HG03558 (cell line): Measurements from ENCODE around the gene ERC2.
A peak's percentile ranks its signal among the peaks of the same experiment; 100 is the strongest.

Experiments
- ATAC-seq: cut with Tn5 transposase; IDR thresholded peaks from one replicate; pipeline ENCODE4 v1.9.1; 2021; ENCODE audit warnings: moderate number of reproducible peaks; ENCODE audit not compliant: unreplicated experiment; ENCODE audit errors: extremely low read depth

The ERC2 gene

DNA sequence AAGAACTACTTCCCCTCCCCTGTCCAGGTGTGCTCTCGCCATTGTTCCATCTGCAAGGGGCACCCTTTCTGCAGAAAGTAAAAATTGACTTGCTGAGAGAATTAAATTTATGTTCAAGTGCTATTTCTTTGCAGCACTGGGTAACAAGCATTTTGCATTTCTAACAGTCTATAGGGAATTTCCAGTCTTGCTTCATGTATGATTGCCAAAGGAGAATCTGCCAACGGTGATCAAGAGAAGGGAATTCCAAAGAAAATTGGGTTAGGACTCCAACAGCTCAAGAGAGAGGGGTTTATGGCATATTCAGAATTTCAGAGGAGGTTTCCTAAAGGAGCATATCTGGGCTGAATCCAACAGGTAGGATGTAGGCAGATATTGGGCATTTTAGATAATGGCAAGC, 844.5 kb downstream of the ERC2 start:
- ATAC-seq: no peak

DNA sequence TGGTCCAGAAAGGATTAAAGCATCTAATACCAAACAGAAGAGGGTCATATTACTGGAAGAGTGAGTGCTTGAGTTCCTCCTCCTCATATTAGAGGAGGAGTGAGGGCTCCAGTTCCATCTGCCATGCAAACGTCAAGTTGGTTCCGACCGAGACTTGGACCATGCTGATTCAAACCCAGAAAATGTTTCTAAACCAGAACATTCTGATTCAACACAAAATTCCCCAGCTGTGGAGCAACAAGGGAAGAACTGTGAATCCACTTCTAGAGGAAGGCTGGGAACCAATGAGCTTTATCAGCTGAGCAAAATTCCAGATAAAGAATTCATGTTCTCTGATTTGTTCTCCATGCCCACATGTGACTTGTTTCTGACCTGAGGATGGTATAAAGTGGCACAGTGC, 845.5 kb downstream of the ERC2 start:
- ATAC-seq: no peak

GRCh38 chr3:55622116-55622515, 846.2 kb downstream of the ERC2 start:
- ATAC-seq: no peak

- ATAC-seq: no peak
These were observed 846.6 kb downstream of the ERC2 start for GRCh38 chr3:55621648-55622047.

GRCh38 chr3:55621026-55621422, 847.2 kb downstream of the ERC2 start:
- no peak for ATAC-seq

DNA sequence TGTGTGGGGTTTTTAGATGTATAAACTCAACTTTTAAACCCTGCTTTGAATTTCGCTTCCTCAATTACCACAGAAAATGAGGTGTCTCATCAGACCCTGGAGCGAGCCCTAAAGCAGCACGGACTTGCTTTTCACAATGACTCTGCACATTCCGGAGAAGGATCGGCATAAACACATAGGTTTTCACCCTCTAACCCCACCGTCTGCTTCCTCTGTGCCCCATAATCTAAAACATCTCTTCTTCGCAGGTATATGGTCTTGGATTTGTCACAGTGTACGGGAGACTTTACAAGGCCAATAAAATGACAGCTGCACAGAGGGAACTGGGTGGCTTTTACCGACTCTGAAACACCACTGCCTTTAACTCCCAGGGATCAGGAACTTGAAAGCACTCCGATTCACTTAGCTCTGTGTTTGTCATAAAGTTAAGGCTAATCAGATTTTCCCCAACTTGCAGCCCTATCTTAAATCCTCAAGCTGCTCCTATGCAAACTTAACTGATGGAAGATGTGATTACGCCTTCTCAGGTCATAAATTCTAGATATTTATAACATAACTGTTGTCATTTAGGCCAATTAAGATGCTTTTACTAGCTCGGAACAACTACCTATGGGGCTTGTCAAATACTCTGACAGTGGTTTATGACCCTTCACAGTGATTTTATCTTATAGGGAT, 847.8 kb downstream of the ERC2 start:
- ATAC-seq: no peak

DNA sequence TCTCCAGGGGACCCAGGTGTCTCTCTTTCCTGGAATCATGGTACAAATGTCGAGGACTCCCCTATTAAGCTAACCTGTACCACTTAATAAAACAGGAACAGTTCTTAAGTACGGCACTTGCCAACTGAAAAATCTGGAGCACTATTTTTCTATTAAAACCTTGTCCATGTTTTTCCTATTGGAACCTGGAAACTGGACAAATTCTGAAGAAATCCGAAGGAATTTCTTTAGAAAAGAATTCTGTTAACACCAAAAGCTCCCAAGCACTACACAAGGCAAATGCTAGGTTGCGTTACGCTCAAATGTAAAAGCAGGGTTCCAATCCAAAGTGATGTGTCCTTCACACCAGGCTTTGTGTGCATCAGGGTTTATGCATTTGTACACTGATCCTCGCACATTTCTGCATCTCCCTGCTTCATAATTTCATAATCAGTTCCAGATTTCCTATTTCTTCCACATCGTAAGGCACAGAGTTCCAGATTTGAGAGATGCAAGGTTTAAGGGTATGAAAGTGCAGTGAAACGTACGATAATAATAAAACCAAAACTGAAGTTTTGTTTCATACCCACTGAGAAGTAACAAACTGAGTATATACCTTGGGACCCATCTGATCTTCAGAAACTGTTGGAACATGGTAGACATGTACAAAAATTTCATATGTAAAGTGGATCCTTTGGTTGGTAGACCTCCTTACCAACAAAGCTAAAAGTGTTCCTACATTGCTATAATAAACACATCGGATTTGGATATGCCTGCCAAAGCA, 849.0 kb downstream of the ERC2 start:
- ATAC-seq: peak; percentile 42

DNA sequence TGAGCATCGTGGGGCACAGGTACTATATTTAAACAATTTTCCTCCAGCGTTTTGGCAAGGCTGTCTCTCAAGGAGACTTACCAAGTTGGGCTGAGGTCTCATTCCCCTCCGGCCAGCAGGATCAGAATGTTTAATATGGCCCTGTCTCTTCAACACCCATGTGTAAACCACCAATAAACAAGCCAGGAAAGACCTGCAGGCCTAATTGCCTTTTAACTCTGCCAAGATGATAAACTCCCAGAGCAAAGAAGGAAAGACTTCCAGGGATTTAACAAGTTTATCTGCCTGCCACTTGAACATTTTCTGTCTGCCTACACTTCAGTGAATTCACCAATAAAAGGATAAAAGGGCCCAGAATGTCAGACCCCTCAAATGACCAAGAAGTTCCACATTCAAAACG, 850.9 kb downstream of the ERC2 start:
- ATAC-seq: no peak

DNA sequence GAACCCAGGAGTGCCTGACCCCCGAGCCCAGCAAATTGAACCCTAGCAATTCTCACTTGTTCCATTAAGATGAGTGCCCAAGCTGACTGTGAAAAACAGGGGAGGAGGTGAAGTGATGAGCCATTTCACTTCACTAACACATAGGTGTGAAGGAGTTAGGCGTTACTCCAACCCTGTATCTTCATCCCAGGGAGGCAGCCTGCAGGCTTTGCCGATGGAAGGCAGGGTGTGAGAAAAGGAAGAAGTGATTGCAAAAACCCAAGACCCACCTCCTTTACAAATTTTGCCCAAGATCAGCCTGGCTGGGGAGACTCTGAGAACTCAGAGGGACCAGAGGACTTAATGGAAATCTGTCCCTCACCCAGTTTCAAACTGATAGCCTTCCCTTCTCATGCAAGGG, 851.5 kb downstream of the ERC2 start:
- no peak for ATAC-seq

DNA sequence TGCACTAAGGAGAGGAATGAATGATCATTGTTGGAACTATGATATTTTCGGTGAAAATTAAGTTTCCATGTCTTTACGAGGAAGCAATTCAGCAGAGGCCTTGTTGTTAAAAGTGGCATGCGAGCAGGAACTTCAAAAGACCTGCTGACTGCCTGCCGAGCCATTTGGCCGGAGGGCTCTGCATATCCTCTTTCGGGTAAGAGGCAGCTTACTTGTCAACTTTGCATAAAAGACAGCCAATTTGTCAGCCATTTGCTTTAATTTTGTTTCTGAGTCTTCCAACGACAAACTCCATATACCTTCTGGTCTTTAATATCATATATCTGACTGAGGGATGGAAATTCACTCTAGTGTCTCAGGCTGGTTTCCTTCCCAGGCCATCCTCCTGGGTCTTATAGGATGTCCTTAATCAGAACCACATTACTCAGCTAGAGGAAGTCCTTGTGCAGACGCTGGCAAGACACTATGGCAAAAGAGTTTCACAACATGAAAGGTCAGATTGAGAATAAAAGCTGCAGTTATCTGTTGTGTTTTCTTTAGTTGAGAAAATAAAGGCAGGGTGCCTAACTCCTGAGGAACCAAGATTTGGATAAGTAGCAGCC, 852.5 kb downstream of the ERC2 start:
- ATAC-seq: no peak

GRCh38 chr3:55615039-55615693, 853.1 kb downstream of the ERC2 start:
- ATAC-seq: no peak

DNA sequence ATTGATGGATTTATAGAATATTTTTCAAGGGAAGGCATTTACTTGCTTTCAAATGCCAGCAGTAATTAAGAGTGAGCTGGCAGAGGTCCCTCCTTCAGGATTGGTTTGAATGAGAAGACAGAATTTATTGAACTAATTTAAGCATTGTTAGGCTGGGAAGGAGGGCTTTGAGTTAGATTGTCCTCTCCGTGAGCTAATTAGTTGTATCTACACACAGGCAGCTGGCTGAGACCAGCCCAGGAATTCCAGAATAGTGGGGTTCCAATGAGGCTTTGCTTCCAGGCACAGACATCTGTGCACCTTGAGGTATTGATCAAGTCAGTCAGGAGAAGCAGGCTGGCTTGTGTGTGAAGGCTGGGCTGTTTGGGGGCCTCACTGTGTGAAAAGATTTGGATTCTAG, 857.1 kb downstream of the ERC2 start:
- ATAC-seq: no peak

DNA sequence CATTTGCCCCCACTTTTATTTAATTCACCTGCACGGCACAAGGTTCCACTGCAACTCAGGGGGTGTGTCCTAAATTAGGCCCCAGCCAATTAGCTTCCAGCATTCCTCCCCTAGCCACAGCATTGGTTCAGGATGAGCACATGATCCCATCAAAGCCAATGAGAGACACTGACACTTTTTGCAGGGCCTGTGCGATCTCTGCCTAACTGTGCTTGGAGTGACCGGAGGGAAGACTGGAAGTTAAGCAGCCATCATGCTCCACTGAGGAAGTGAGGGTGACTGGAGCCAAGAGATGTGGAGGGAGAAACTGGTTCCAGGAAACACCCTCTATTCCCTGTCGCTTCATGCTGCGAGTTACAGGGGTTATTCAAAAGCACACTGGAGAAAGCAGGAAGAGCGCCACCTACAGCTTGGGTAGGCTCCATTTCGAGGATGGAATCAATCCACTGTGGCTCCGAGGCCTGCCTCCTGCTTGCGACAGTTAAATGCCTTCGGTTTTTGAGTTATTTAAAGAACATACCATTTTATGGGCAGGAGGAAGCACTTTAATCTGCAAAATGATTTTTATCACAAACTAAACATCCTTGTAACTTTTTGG, 858.9 kb downstream of the ERC2 start:
- no peak for ATAC-seq

DNA sequence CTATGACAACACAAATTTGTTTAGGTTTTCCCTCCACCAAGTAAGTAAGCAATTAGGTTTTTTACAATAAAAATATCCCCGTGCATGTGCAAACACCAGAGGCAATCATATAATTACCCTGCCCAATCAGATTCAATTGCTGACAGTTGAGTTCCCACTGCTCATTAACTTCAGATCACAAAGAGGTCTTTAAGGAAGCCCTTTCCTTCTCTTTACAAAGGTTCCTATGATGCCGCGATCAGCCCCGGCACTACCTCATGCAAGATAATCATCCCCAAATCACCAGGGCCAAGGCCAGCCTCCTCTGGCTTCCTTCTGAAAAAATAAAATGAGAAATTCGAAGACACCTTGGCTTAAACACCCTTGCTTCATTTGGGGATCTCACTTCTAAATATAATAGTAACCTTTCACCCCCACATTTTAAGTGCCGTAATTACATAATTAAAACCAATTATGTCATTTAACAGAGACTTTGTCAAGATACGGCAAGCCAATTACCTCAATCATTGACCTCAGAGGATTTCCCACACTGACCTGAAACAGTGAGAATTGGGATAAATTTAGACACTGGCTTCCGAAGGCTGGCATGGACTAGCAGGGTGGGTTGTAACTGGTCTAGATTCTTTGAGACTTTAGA, 859.8 kb downstream of the ERC2 start:
- ATAC-seq: no peak

DNA sequence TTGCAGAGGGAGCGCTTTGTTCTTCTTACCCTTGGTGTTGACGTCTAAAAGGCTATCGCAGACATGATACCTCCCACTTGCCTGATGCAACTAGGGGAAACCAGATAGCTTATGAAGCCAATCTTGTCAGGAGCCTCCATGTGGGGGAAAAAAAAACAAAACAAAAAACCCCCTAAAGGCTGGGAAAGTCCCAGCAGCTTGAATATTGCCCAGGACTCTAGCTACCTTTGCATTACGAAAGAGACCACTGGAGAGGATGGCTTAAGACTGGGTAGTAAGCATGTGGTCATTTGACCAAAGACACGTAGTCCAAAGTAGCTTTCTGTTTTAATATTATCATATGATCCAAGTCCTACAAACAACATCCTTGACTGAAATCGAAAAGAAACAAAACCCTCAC, 860.4 kb downstream of the ERC2 start:
- peak; percentile 86 for ATAC-seq

- ATAC-seq: no peak
These were observed 861.1 kb downstream of the ERC2 start for GRCh38 chr3:55607175-55607574.

DNA sequence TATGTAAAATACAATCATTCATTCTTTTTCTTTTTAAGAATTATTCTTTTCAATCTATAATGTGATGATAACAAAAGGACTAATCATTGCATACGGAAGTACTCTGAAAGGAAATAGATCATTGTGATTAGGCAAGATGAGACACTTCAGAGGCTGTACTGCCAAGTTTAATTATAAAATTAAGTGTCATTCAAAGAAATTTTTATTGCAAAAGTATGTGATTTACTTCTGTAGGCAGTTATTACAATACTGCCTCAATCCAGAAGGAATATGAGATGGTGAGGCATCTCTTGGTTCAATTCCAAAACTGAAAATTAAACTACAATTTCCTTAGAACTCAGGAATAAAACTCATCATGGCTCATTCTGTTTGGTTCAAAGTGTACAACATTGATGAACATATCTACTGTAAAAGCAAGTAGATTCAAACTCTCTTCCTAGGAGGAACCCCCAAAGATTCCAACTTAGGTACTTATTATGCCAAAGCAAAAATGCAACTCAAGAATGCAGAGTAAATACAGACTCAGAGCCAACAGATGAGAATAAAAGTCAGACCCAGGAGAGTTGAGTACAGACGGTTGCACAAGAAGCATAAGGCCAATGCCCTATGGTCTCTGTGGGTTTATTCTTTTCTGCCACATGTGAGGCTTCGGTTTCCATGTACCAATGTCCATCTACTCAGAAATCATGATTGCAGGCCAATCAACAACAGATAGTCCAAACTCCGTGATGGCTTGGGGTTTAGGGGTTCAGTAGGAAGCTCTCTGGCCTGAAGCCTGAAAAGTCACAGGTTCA, 862.6 kb downstream of the ERC2 start:
- no peak for ATAC-seq

- ATAC-seq: no peak
These were observed 863.4 kb downstream of the ERC2 start for GRCh38 chr3:55604846-55605245.

GRCh38 chr3:55604402-55604801, 863.9 kb downstream of the ERC2 start:
- ATAC-seq: no peak
